ENCODE measurements around the gene PSME3IP1.

Gene PSME3IP1

DNA sequence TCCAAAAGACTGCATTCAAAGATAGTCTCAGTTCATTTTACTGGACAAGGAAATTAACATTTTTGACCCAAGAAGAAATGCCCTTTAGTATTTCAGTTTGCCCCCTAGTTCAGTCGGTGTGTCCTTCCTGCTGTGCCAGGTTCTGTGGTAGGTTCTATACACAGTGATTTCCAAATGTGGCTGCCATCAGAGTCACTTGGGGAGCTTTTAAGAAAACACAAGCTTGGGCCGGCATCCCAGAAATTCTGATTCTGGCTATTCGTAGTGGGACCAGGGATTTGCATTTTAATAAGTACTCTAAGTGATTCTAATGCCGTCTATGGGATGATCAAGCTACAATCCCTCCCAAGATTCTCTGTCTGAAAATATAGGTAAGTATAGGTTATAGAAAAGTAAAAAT lies 10.4 kb upstream of the PSME3IP1 start:
- H3K9me3 ChIP-seq (ENCODE audit: insufficient read depth, low read length), result no peaks in the 10 kb centered on the region
- H3K4me1 ChIP-seq (ENCODE audit: low read length), result 0 out of 2 replicates have a peak, but pooled peaks cover 2% of the 10 kb centered on the region
- peaks cover 55% of the 10 kb centered on the region for H3K79me2 ChIP-seq (ENCODE audit: low read length)
- no peaks in the 10 kb centered on the region for H3K27me3 ChIP-seq (ENCODE audit: low read depth, low read length)
- H3K9ac ChIP-seq (ENCODE audit: low read length), result no peak overlapping the region
- H3K36me3 ChIP-seq (replicated peaks; ENCODE audit: low read depth, low read length), result peaks cover 6% of the 10 kb centered on the region
- TF ChIP-seq, protein P1, sequence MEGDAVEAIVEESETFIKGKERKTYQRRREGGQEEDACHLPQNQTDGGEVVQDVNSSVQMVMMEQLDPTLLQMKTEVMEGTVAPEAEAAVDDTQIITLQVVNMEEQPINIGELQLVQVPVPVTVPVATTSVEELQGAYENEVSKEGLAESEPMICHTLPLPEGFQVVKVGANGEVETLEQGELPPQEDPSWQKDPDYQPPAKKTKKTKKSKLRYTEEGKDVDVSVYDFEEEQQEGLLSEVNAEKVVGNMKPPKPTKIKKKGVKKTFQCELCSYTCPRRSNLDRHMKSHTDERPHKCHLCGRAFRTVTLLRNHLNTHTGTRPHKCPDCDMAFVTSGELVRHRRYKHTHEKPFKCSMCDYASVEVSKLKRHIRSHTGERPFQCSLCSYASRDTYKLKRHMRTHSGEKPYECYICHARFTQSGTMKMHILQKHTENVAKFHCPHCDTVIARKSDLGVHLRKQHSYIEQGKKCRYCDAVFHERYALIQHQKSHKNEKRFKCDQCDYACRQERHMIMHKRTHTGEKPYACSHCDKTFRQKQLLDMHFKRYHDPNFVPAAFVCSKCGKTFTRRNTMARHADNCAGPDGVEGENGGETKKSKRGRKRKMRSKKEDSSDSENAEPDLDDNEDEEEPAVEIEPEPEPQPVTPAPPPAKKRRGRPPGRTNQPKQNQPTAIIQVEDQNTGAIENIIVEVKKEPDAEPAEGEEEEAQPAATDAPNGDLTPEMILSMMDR (IDR thresholded peaks at IDR 0.05; ENCODE audit: low read depth, low read length), result no peak
- no peak for TF ChIP-seq EZH2phosphoT487 (IDR thresholded peaks at IDR 0.05; ENCODE audit: low read depth)
- H4K20me1 ChIP-seq (ENCODE audit: insufficient read depth, low read length), result peaks cover 17% of the 10 kb centered on the region
- H3K27ac ChIP-seq (ENCODE audit: low read length), result no peak overlapping the region
- H2AFZ ChIP-seq (ENCODE audit: low read depth, low read length), result no peak overlapping the region
- H3K4me2 ChIP-seq (ENCODE audit: low read length), result no peak overlapping the region
- no peak overlapping the region for H3K4me3 ChIP-seq (ENCODE audit: low read length)

DNA sequence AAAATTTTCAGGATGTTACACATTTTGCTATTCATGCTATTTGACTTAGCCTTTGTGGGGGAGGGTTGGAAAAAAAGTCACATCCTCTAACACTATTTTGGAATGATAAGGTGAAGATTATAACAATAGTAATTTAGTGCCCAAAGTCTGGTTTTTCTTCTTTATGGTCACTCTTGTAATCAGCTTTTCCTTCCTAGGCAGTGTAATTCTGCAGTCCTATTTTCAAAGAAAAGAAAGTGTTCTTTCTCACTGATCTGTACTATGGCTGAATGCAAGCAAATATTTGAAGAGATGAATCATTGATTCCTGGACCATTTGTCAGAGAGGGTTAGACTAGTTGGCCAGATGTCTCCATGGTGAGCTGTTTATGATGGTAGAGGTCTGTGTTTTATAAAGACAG lies 8.7 kb upstream of the PSME3IP1 start:
- Histone ChIP-seq H2AFZ (ENCODE audit: low read depth, low read length) (no peak overlapping the region), H3K4me3 (ENCODE audit: low read length) (no peak overlapping the region), H3K79me2 (ENCODE audit: low read length) (peaks cover 73% of the 10 kb centered on the region), H3K4me1 (ENCODE audit: low read length) (0 out of 2 replicates have a peak, but pooled peaks cover 2% of the 10 kb centered on the region), H3K27ac (ENCODE audit: low read length) (no peak overlapping the region), H3K27me3 (ENCODE audit: low read depth, low read length) (no peaks in the 10 kb centered on the region), H3K4me2 (ENCODE audit: low read length) (no peak overlapping the region), H4K20me1 (ENCODE audit: insufficient read depth, low read length) (peaks cover 26% of the 10 kb centered on the region), H3K9ac (ENCODE audit: low read length) (no peak overlapping the region), H3K36me3 (replicated peaks; ENCODE audit: low read depth, low read length) (peaks cover 12% of the 10 kb centered on the region), H3K9me3 (ENCODE audit: insufficient read depth, low read length) (no peaks in the 10 kb centered on the region)
- TF ChIP-seq EZH2phosphoT487 (IDR thresholded peaks at IDR 0.05; ENCODE audit: low read depth), result no peak

DNA sequence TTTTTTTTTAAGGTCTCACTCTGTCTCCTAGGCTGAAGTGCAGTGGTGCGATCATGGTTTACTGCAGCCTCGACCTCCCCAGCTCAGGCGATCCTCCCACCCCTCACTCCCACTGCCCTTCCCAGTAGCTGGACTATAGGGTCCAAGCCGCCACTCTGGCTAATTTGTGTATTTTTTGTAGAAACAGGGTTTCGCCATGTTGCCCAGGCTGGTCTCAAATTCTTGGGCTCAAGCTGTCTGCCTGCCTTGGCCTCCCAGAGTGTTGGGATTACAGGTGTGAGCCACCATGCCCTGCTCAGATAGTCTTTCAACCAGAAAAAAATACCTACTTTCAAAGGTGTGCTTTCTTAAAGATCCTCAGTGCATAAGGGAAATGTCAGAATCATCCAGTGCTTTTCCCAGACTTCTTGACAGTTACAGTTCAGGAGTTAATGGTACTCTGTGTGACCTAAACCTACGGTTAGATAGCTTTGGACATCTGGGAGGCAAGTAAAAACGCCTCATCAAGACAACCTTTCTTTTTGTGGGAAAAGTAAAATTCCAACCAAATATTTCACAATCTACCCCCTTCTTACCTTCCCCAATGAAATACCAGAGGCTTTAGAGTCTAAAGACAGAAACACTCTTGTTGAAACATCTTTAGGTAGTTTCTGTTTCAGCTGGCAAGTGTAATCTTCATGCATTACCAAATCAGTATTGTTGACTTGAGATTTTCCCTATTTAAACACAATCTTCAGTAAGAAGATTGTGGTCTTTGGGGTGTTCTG lies 7.1 kb upstream of the PSME3IP1 start:
- no peak overlapping the region for H2AFZ ChIP-seq (ENCODE audit: low read depth, low read length)
- no peak overlapping the region for H3K9ac ChIP-seq (ENCODE audit: low read length)
- no peak overlapping the region for H3K4me3 ChIP-seq (ENCODE audit: low read length)
- peaks cover 5% of the 10 kb centered on the region for H3K4me1 ChIP-seq (ENCODE audit: low read length)
- H3K4me2 ChIP-seq (ENCODE audit: low read length), result no peak overlapping the region
- no peaks in the 10 kb centered on the region for H3K9me3 ChIP-seq (ENCODE audit: insufficient read depth, low read length)
- TF ChIP-seq, protein P1 (IDR thresholded peaks at IDR 0.05; ENCODE audit: low read depth, low read length), result no peak
- no peaks in the 10 kb centered on the region for H3K27me3 ChIP-seq (ENCODE audit: low read depth, low read length)
- peaks cover 8% of the 10 kb centered on the region for H3K36me3 ChIP-seq (replicated peaks; ENCODE audit: low read depth, low read length)
- H3K27ac ChIP-seq (ENCODE audit: low read length), result no peak overlapping the region
- peaks cover 83% of the 10 kb centered on the region for H3K79me2 ChIP-seq (ENCODE audit: low read length)
- H4K20me1 ChIP-seq (ENCODE audit: insufficient read depth, low read length), result peaks cover 28% of the 10 kb centered on the region

DNA sequence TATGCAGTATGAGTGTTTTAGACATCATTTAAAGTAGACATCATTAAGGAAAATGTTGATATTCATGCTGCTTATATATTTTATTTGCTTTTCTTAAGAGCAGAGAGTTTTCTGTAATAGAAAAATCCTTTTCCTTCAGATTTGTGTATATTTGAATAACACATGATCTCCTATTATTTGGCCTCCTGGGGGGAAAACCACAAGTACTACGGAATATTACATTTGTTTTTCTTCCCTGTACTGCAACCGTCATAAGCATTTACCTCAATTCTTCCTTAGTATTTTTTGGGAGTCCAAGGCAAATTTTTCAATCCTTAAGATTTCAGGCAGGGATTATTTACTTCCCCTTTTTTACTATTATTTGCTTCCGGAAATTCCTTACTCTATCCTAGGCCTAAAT lies 6.3 kb upstream of the PSME3IP1 start:
- H3K9ac ChIP-seq (ENCODE audit: low read length), result no peak overlapping the region
- H3K79me2 ChIP-seq (ENCODE audit: low read length), result peaks cover 87% of the 10 kb centered on the region
- H3K4me1 ChIP-seq (ENCODE audit: low read length), result peaks cover 10% of the 10 kb centered on the region
- no peaks in the 10 kb centered on the region for H3K27me3 ChIP-seq (ENCODE audit: low read depth, low read length)
- no peak for TF ChIP-seq EZH2phosphoT487 (IDR thresholded peaks at IDR 0.05; ENCODE audit: low read depth)
- TF ChIP-seq, protein P1 (IDR thresholded peaks at IDR 0.05; ENCODE audit: low read depth, low read length), result no peak
- H4K20me1 ChIP-seq (ENCODE audit: insufficient read depth, low read length), result peaks cover 32% of the 10 kb centered on the region
- no peak overlapping the region for H2AFZ ChIP-seq (ENCODE audit: low read depth, low read length)
- no peak overlapping the region for H3K4me2 ChIP-seq (ENCODE audit: low read length)
- no peak overlapping the region for H3K4me3 ChIP-seq (ENCODE audit: low read length)
- no peak overlapping the region for H3K27ac ChIP-seq (ENCODE audit: low read length)
- H3K9me3 ChIP-seq (ENCODE audit: insufficient read depth, low read length), result no peaks in the 10 kb centered on the region
- peaks cover 8% of the 10 kb centered on the region for H3K36me3 ChIP-seq (replicated peaks; ENCODE audit: low read depth, low read length)

All from OCI-LY3 (cell line).